HEK293 (cell line): ENCODE results near the gene ATP6V1D.

Experiments
- CTCF ChIA-PET: fragments of 350-600 bp; formaldehyde crosslinking; extraction: SDS; loops from one replicate; lab custom pipeline; 2021; ENCODE audit warnings: antibody characterized with exemption; lab: Yijun Ruan, JAX
- POLR2A ChIA-PET: fragments of 300-600 bp; formaldehyde crosslinking; extraction: SDS; loops from one replicate; lab custom pipeline; 2020; ENCODE audit warnings: antibody characterized with exemption, inconsistent platforms; lab: Yijun Ruan, JAX
- H3K27ac ChIP-seq: fragments of 200-500 bp; sonication (Bioruptor generic); 2 replicates; pipeline ENCODE4 v1.5.1; 2014; ENCODE audit warnings: low read depth, low read length, control low read depth, inconsistent platforms; ENCODE audit errors: extremely low read depth
- H3K36me3 ChIP-seq, 2 experiments: fragments of 200-500 bp in 1 of 2; sonication (Bioruptor generic) in 1 of 2; 1 replicate in 1 of 2; 2 replicates in 1 of 2; pipeline ENCODE4 v1.5.1; 2014 to 2017; ENCODE audit warnings: inconsistent platforms in 2 of 2, low read length in 2 of 2; ENCODE audit not compliant: control insufficient read depth in 2 of 2, insufficient read depth in 1 of 2
- H3K4me1 ChIP-seq: fragments of 200-500 bp; sonication (Bioruptor generic); 2 replicates; pipeline ENCODE4 v1.5.1; 2014; ENCODE audit warnings: mild to moderate bottlenecking, low read length, inconsistent platforms; ENCODE audit not compliant: control insufficient read depth, insufficient read depth
- H3K4me3 ChIP-seq: 2 replicates; pipeline ENCODE4 v1.5.1; 2011; ENCODE audit warnings: low read depth, mild to moderate bottlenecking, control low read depth, low read length, moderate library complexity
- H3K9me3 ChIP-seq: fragments of 200-500 bp; sonication (Bioruptor generic); 2 replicates; pipeline ENCODE4 v1.5.1; 2014; ENCODE audit warnings: low read depth, low read length, inconsistent platforms; ENCODE audit not compliant: control insufficient read depth, insufficient read depth
- IKZF3 ChIP-seq: fragments of 450-650 bp; IDR thresholded peaks from 2 replicates; pipeline ENCODE4 v1.5.0; 2018; ENCODE audit warnings: missing biosample characterization, mild to moderate bottlenecking, missing genetic modification characterization, moderate library complexity
- KLF10 ChIP-seq: fragments of 450-650 bp; IDR thresholded peaks from 2 replicates; pipeline ENCODE4 v1.5.1; 2018; ENCODE audit warnings: missing biosample characterization, mild to moderate bottlenecking, missing genetic modification characterization
- KLF7 ChIP-seq: fragments of 450-650 bp; formaldehyde crosslinking; IDR thresholded peaks from 2 replicates; pipeline ENCODE4 v1.5.1; 2016; ENCODE audit warnings: missing biosample characterization, missing genetic modification characterization, borderline replicate concordance
- SCRT2 ChIP-seq: fragments of 450-650 bp; formaldehyde crosslinking; IDR thresholded peaks from 2 replicates; pipeline ENCODE4 v1.5.1; 2016; ENCODE audit warnings: missing biosample characterization, missing genetic modification characterization
- ZBTB44 ChIP-seq: fragments of 450-650 bp; IDR thresholded peaks from 2 replicates; pipeline ENCODE4 v1.5.1; 2018; ENCODE audit warnings: missing biosample characterization, mild to moderate bottlenecking, missing genetic modification characterization
- ZBTB49 ChIP-seq: fragments of 450-650 bp; formaldehyde crosslinking; IDR thresholded peaks from 2 replicates; pipeline ENCODE4 v1.5.1; 2016; ENCODE audit warnings: missing biosample characterization, missing genetic modification characterization, low read depth
- ZFP3 ChIP-seq: fragments of 450-650 bp; formaldehyde crosslinking; IDR thresholded peaks from 2 replicates; pipeline ENCODE4 v1.5.1; 2016; ENCODE audit warnings: low read depth, missing biosample characterization, missing genetic modification characterization
- ZNF2 ChIP-seq: fragments of 450-650 bp; formaldehyde crosslinking; IDR thresholded peaks from 2 replicates; pipeline ENCODE4 v1.5.1; 2016; ENCODE audit warnings: missing biosample characterization, missing genetic modification characterization
- ZNF302 ChIP-seq: fragments of 450-650 bp; formaldehyde crosslinking; IDR thresholded peaks from 2 replicates; pipeline ENCODE4 v1.5.1; 2016; ENCODE audit warnings: missing biosample characterization, missing genetic modification characterization, low read depth
- ZNF394 ChIP-seq: fragments of 450-650 bp; formaldehyde crosslinking; IDR thresholded peaks from 2 replicates; pipeline ENCODE4 v1.5.1; 2016; ENCODE audit warnings: missing biosample characterization, missing genetic modification characterization, mild to moderate bottlenecking, moderate library complexity, borderline replicate concordance
- ZNF404 ChIP-seq: fragments of 450-650 bp; formaldehyde crosslinking; IDR thresholded peaks from 2 replicates; pipeline ENCODE4 v1.5.1; 2017; ENCODE audit warnings: missing biosample characterization, missing genetic modification characterization
- ZNF518A ChIP-seq: fragments of 450-650 bp; formaldehyde crosslinking; conservative IDR thresholded peaks from 2 replicates; pipeline ENCODE4 v1.5.1; 2016; ENCODE audit warnings: low read depth, missing biosample characterization, missing genetic modification characterization
- ZNF549 ChIP-seq: fragments of 450-650 bp; IDR thresholded peaks from 2 replicates; pipeline ENCODE4 v1.5.1; 2018; ENCODE audit warnings: missing biosample characterization, missing genetic modification characterization, mild to moderate bottlenecking, inconsistent platforms, moderate library complexity
- ZNF596 ChIP-seq: fragments of 450-650 bp; IDR thresholded peaks from 2 replicates; pipeline ENCODE4 v1.5.0; 2018; ENCODE audit warnings: missing biosample characterization, mild to moderate bottlenecking, missing genetic modification characterization, moderate library complexity
- ZNF629 ChIP-seq: fragments of 450-650 bp; formaldehyde crosslinking; IDR thresholded peaks from 2 replicates; pipeline ENCODE4 v1.5.1; 2017; ENCODE audit warnings: missing biosample characterization, missing genetic modification characterization
- ZNF664 ChIP-seq: fragments of 450-650 bp; formaldehyde crosslinking; IDR thresholded peaks from 2 replicates; pipeline ENCODE4 v1.5.1; 2016; ENCODE audit warnings: missing biosample characterization, missing genetic modification characterization
- ZXDB ChIP-seq: fragments of 450-650 bp; formaldehyde crosslinking; IDR thresholded peaks from 2 replicates; pipeline ENCODE4 v1.5.1; 2016; ENCODE audit warnings: missing biosample characterization, missing genetic modification characterization
- TF ChIP-seq, protein P1 (sequence below): fragments of 450-650 bp; formaldehyde crosslinking; IDR thresholded peaks from 2 replicates; pipeline ENCODE4 v1.5.1; 2016; ENCODE audit warnings: missing biosample characterization, missing genetic modification characterization

Gene ATP6V1D

DNA sequence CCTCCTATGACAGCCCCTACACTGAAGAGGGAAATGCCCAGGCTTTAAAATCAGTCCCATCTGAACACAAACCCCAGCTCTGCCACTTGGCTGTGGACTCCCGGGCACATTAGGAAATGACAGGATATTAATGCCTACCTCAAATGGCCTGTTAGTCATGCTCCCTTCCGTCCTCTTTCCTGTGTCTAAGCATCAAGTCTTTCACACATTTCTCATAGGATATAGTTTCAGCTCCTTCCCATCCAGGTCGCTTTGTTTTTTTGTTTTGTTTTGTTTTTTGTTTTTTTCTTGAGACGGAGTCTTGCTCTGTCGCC lies 36.2 kb upstream of the ATP6V1D start:
- POLR2A ChIA-PET, result no interaction called here
- no peaks in the 10 kb centered on the region for H3K36me3 ChIP-seq
- no peak overlapping the region for H3K4me3 ChIP-seq
- H3K27ac ChIP-seq, result no peak overlapping the region
- CTCF ChIA-PET, result no interaction called here
- no peaks in the 10 kb centered on the region for H3K9me3 ChIP-seq
- TF ChIP-seq ZNF2 (no peak), ZNF664 (tag by site-specific recombination) (no peak), ZNF404 (tag by site-specific recombination) (no peak), ZFP3 (no peak), ZBTB44 (tag by site-specific recombination) (no peak), ZNF596 (no peak), ZNF549 (tag by site-specific recombination) (no peak), SCRT2 (no peak), IKZF3 (tag by site-specific recombination) (no peak), ZBTB49 (tag by site-specific recombination) (no peak)
- TF ChIP-seq, protein P1, sequence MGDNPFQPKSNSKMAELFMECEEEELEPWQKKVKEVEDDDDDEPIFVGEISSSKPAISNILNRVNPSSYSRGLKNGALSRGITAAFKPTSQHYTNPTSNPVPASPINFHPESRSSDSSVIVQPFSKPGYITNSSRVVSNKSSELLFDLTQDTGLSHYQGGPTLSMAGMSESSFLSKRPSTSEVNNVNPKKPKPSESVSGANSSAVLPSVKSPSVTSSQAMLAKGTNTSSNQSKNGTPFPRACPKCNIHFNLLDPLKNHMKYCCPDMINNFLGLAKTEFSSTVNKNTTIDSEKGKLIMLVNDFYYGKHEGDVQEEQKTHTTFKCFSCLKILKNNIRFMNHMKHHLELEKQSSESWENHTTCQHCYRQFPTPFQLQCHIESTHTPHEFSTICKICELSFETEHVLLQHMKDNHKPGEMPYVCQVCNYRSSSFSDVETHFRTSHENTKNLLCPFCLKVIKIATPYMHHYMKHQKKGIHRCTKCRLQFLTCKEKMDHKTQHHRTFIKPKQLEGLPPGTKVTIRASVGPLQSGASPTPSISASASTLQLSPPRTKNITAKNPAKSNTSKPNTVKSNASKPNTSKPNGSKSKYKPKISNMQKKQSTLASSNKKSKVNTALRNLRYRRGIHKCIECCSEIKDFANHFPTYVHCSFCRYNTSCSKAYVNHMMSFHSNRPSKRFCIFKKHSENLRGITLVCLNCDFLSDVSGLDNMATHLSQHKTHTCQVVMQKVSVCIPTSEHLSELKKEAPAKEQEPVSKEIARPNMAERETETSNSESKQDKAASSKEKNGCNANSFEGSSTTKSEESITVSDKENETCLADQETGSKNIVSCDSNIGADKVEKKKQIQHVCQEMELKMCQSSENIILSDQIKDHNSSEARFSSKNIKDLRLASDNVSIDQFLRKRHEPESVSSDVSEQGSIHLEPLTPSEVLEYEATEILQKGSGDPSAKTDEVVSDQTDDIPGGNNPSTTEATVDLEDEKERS (tag by site-specific recombination), result no peak
- TF ChIP-seq, all 188 proteins: peak for 0
- H3K4me1 ChIP-seq, result no peaks in the 10 kb centered on the region

- no peak overlapping the region for H3K27ac ChIP-seq
- H3K4me3 ChIP-seq, result no peak overlapping the region
- POLR2A ChIA-PET, result no interaction called here
- TF ChIP-seq ZXDB (no peak), ZNF302 (tag by site-specific recombination) (no peak), ZNF394 (tag by site-specific recombination) (no peak), KLF10 (tag by site-specific recombination) (no peak), ZNF518A (tag by site-specific recombination) (no peak), ZNF629 (tag by site-specific recombination) (no peak), KLF7 (tag by site-specific recombination) (no peak)
- no peaks in the 10 kb centered on the region for H3K4me1 ChIP-seq
- no peaks in the 10 kb centered on the region for H3K9me3 ChIP-seq
- CTCF ChIA-PET, result interaction anchor here (0.6 kb wide), 1 partner anchor 16 kb away, joined by 6 read pairs; no protein-coding TSS in a partner anchor
- no peaks in the 10 kb centered on the region for H3K36me3 ChIP-seq
These were observed 35.7 kb upstream of the ATP6V1D start for GRCh38 chr14:67395086-67395875.
